Measurements from ENCODE around the gene MAP1LC3C.
"Not testable (repeated sequence)": the region's sequence is repeated elsewhere in the genome, so short reads cannot be mapped to it uniquely, and the experiment has no call there.

The MAP1LC3C gene

DNA sequence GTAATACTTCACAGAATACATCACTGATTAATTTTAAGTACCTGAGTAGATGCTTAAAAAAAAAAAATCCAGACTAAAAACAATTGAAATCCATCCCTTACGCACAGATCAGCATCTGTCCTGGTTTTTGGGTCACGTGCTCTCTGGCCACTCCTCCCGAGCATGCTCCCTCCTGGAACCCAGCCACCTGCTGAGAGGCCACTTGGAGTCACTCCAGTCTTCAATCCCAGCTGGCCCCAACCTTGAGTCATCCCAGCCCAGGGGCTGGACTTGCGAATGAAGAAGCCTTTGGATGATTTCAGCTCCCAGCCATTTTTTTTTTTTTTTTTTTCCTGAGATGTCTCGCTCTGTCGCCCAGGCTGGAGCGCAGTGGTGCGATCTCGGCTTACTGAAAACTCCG lies 8.9 kb downstream of the MAP1LC3C start:
- peak; percentile 30 for DNase-seq

DNA sequence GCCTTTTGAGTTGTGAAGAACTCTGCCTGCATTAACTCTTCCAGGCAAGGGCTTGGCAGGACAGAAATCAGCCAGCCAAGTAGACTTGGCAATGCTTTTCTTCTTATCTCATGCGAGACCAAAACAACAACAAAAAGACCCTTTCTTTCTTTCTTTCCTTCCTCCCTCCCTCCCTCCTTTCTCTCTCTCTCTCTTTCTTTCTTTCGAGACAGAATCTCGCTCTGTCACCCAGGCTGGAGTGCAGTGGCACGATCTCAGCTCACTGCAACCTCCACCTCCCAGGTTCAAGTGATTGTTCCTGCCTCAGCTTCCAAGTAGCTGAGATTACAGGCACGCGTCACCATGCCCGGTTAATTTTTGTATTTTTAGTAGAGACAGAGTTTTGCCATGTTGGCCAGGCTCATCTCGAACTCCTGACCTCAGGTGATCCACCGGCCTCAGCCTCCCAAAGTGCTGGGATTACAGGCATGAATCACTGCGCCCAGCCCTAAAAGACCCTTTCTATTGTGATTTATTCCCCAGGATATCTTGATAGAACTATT lies 10.4 kb downstream of the MAP1LC3C start:
- not testable (repeated sequence) for DNase-seq

DNA sequence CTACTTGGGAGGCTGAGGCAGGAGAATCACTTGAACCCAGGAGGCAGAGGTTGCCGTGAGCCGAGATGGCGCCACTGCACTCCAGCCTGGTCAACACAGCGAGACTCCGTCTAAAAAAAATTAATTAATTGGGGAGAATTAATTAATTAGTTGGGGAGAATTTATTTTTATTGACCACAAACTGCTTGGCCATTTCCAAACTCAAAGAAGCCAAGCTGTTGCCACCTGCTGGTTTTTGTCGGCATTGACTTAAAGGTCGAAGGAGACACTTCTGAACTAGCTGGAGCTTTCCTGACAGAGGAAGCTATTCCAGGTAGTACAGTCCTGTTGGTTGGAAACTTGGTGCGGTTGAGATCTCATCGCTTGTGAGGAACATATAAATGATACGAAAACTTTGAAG lies 13.1 kb downstream of the MAP1LC3C start:
- DNase-seq: peak; percentile 0

DNA sequence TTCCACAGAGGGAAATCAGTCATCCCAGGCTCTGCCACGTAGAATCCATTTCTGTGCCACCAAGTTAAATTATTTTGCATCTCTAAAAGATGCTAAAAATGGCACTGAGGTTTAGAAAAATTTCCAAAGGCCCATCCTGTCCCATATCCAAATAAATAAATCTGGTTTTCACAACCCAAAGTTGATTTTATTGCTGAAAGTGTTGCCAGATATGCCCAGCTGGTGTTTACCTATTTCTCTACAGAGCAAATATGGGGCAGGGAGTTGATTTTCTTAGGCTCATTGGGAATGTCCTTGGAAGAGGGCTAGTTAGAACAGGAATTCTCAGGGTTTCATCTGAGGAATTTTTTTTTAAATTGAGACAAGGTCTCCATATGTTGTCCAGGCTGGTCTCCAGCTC lies 19.0 kb downstream of the MAP1LC3C start:
- DNase-seq: no peak

DNA sequence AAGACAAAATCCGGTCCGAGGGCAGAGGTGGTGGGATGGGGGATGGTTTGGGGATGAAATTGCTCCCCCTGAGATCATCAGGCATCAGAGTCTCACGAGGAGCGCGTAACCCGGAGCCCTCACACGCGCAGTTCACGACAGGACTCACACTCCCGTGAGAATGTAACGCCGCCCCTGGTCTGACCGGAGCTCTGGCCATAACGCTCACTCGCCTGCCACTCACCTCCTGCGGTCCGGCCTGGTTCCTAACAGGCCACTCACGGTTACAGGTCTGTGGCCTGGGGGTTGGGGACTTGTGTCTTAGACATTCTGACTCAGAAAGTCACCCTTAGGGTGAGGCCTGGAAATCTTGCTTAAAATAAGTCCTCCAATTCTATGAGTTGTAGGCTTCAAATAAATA lies 19.8 kb downstream of the MAP1LC3C start:
- no peak for DNase-seq

DNA sequence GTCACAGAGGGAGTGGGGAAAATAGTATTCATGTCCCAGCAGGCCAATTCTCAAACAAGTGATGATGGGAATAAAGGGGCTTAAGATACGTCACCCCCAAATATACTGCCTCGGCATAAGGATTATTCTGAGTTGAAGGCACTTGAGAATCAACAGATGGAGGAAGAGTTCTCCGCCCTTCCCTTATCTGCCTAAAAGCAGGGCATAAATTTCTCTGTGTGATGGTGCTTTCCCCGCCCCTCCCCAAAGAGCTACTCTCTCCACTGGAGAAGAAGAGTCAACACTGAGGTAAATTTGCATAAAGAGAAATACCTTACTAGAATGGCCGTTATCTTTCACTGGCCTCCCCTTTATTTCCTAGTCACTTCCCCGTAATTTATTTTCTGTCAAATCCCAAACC lies 22.7 kb downstream of the MAP1LC3C start:
- no peak for DNase-seq

DNA sequence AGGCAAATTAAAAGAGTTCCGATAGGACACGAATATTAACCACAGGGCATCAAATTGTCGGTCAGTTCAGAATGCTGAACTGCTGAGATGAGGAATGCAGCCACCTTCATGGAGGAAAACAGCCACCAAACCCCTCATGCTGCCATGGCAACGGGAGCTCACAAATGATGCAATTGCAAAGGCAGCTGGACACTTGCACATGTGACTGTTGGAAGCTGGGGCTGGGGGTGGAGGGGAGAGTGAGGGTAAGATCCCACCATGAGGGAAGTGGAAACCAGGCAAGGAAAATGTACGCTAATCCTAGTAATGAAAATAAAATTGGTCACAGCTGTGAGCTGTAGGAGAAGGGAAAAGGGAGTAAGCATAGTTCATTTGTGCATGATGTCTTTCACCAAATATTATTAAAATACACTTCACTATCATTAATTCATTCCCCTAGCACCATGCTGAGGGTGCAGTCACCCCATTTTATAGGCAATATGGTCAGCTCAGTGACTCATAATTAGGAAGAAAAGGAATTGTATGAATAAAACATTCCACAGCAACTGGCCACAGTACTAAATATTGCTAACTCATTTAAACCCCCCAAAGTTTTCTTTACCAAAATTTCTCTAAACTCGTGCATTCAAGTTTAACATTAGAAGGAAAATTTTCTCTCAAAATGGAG lies 26.1 kb downstream of the MAP1LC3C start:
- no peak for DNase-seq

DNA sequence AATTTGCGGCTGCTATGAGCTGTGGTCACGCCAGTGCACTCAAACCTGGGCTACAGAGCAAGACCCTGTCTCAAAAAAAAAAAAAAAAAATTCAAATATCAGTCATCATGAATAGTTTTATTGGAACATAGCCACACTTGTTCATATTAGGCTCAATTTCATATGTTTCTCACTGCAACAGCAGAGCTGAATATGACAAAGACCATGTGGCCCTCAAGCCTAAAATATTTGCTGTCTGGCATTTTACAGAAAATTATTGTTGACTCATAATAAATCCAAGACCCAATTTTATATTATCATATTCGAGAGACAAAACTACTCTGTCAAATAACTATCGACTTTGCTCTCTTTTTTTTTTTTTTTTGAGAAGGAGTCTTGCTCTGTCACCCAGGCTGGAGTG lies 30.3 kb downstream of the MAP1LC3C start:
- DNase-seq: no peak

DNA sequence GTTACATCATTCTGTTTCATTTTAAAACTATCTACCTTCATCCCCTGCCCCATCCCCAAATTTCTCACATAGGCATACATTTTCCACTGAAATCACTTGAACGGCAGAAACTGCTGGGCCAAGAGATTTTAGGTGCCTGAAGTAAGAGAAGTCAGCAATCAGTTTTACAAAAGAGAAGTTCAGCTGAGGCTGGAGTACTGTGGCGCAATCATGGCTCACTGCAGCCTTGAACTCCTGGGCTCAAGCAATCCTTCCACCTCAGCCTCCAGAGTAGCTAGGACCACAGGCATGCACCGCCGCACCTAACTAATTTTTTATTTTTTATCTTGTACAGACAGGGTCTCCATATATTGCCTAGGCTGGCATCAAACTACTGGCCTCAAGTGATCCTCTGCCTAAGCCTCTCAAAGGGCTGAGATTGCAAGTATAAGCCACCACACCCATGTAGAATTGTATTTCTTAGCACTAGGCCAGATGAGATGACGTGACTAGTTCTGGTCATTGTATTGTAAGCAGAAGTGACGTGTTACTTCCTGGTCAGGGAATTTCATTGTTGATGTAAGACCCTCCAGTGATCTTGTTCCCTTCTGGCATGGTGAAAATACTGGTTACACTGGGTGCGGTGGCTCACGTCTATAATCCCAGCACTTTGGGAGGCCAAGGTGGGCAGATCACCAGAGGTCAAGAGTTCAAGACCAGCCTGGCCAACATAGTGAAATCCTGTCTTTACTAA lies 34.2 kb downstream of the MAP1LC3C start:
- DNase-seq: no peak

DNA sequence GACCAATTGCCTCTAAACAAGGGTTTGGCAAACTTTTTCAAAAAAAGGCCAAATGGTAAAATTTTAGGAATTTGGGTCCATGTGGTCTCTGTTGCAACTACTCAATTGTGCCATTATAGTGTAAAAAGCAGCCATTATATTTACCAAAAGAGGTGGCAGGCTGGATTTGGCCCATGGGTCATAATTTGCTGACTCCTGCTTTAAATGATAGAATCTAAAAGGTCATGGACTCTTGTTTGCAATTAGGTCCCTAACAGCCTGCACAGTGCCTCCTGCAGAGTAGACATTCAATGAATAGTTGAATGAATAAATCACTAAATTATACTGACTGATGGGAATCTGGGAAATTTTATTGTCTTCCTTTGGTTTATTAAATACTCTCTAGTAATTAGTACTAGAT lies 35.2 kb downstream of the MAP1LC3C start:
- no peak for DNase-seq

DNA sequence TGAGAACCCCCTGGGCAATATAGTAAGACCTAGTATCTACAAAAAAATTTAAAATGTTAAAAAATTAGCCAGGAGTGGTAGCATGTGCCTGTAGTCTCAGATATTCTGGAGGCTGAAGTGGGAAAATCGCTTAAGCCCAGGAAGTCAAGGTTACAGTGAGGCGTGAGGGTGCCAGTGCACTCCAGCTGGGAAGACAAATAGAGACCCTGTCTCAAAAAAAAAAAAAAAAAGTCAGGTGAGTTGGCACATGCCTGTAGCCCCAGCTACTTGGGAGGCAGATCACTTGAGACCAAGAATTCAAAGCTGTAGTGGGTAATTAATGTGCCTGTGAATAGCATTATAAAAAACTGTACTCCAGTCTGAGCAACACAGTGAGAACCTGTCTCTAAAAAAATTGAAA lies 36.7 kb downstream of the MAP1LC3C start:
- peak; percentile 66 for DNase-seq

DNA sequence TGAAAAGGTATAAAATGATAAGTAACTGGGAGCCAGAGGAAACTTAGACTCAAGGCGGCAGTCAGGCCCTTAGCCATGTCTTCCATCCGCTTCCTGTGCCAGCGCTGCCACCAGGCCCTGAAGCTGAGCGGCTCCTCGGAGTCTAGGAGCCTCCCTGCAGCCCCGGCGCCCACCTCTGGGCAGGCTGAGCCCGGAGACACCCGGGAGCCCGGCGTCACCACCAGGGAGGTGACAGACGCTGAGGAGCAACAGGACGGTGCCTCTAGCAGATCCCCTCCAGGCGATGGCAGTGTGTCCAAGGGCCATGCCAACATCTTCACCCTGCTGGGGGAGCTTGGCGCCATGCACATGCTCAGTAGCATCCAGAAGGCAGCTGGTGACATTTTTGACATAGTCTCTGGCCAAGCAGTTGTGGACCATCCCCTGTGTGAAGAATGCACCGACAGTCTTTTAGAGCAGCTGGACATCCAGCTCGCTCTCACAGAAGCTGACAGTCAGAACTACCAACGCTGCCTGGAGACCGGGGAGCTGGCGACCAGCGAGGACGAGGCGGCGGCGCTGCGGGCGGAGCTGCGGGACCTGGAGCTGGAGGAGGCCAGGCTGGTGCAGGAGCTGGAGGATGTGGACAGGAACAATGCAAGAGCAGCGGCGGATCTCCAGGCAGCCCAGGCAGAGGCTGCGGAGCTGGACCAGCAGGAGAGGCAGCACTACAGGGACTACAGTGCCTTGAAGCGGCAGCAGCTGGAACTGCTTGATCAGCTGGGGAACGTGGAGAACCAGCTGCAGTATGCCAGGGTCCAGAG lies 41.0 kb downstream of the MAP1LC3C start, which contains the start of gene BECN2:
BECN2 (plus strand) TSS at position 76 of the 803 bp plus-strand sequence; CDS start at position 76, 0 bp downstream.
- DNase-seq: no peak

DNA sequence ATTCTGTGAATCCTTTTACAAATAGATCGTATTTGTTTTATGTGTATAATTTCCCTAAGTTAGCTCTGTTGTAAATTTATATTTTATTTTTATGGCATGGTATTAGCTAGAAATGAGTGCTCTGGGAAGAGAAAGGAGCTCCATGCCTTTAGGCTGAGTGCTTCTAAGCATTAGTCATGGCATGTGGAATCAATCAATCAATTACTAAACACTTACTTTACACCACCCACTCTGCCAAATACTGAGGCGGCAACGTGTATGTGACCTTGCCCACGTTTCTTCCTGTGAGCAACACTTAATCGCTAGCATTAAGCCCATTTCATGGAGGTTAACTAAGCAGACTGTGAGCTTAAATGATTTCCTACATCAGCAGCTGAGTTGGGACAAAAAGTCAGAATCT lies 48.5 kb downstream of the MAP1LC3C start:
- DNase-seq: no peak

DNA sequence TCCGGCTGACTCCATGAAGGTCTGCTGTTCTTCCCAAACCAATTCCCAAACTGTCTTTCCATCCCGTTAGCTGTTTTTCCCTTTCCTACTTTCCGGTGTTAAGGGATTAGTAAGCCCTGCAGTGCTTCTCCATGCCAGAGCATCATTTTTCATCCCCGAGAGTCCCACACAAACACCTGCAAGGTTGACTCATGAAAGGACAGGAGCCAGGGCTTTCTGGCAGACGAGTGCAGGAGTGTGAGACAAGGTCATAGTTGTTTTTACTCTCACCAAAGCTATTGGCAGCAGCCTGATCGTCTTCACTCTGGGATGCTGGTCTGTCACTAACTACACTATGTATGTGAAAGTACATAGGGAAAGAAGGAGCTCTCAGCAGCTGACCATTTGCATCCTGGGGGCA lies 51.5 kb downstream of the MAP1LC3C start:
- DNase-seq: no peak
